ENCODE data around the gene TMEM117. TPM values are rescaled to one million over a fixed set of nuclear protein-coding genes. Genes with fewer than 3 reads are reported as not detected.
"Not testable (repeated sequence)": the region's sequence is repeated elsewhere in the genome, so short reads cannot be mapped to it uniquely, and the experiment has no call there.

TMEM117 gene
- total RNA-seq, 2 experiments from 2014 or later: 1.7 TPM

GRCh38 chr12:44224399-44225148, 388.7 kb downstream of the TMEM117 start:
- H3K27ac Mint-ChIP-seq: no peak overlapping the region
- H3K4me1 Mint-ChIP-seq (ENCODE audit: low read depth): no peaks in the 10 kb centered on the region
- ChIA-PET CTCF (no interaction called here), POLR2A (no interaction called here)
- H3K4me3 Mint-ChIP-seq: no peak overlapping the region
- DNase-seq: no peak
- intact Hi-C loops (cut with micrococcal nuclease): no loop called here
- H3K27me3 Mint-ChIP-seq: no peaks in the 10 kb centered on the region
- no peaks in the 10 kb centered on the region for H3K9me3 Mint-ChIP-seq
- no peaks in the 10 kb centered on the region for H3K36me3 Mint-ChIP-seq

- DNase-seq: no peak
- Mint-ChIP-seq H3K4me1 (ENCODE audit: low read depth) (no peaks in the 10 kb centered on the region), H3K27me3 (no peaks in the 10 kb centered on the region), H3K4me3 (no peak overlapping the region), H3K36me3 (no peaks in the 10 kb centered on the region), H3K9me3 (no peaks in the 10 kb centered on the region), H3K27ac (no peak overlapping the region)
- ChIA-PET CTCF (no interaction called here), POLR2A (no interaction called here)
- intact Hi-C loops (cut with micrococcal nuclease): no loop called here
Measured at GRCh38 chr12:44225149-44225510, 389.2 kb downstream of the TMEM117 start.

- H3K36me3 Mint-ChIP-seq: no peaks in the 10 kb centered on the region
- H3K4me3 Mint-ChIP-seq: no peak overlapping the region
- no peak for DNase-seq
- no peak overlapping the region for H3K27ac Mint-ChIP-seq
- H3K9me3 Mint-ChIP-seq: no peaks in the 10 kb centered on the region
- POLR2A ChIA-PET: no interaction called here
- no peaks in the 10 kb centered on the region for H3K4me1 Mint-ChIP-seq (ENCODE audit: low read depth)
- CTCF ChIA-PET: no interaction called here
- intact Hi-C loops (cut with micrococcal nuclease): no loop called here
- H3K27me3 Mint-ChIP-seq: no peaks in the 10 kb centered on the region
Measured at GRCh38 chr12:44227616-44228015, 391.7 kb downstream of the TMEM117 start.

GRCh38 chr12:44229846-44230245, 394.0 kb downstream of the TMEM117 start:
- ChIA-PET POLR2A (no interaction called here), CTCF (no interaction called here)
- intact Hi-C loops (cut with micrococcal nuclease): no loop called here
- Mint-ChIP-seq H3K36me3 (no peaks in the 10 kb centered on the region), H3K27ac (no peak overlapping the region), H3K4me3 (no peak overlapping the region), H3K27me3 (no peaks in the 10 kb centered on the region), H3K9me3 (no peaks in the 10 kb centered on the region), H3K4me1 (ENCODE audit: low read depth) (no peaks in the 10 kb centered on the region)
- no peak for DNase-seq

- no peaks in the 10 kb centered on the region for H3K27me3 Mint-ChIP-seq
- no peaks in the 10 kb centered on the region for H3K36me3 Mint-ChIP-seq
- H3K4me1 Mint-ChIP-seq (ENCODE audit: low read depth): no peaks in the 10 kb centered on the region
- ChIA-PET CTCF (no interaction called here), POLR2A (no interaction called here)
- intact Hi-C loops (cut with micrococcal nuclease): no loop called here
- no peak for DNase-seq
- H3K9me3 Mint-ChIP-seq: no peaks in the 10 kb centered on the region
- no peak overlapping the region for H3K4me3 Mint-ChIP-seq
- H3K27ac Mint-ChIP-seq: no peak overlapping the region
Measured at GRCh38 chr12:44235674-44236073, 399.8 kb downstream of the TMEM117 start.

GRCh38 chr12:44240186-44240585, 404.3 kb downstream of the TMEM117 start:
- no peak for DNase-seq
- Mint-ChIP-seq H3K9me3 (peaks cover 11% of the 10 kb centered on the region), H3K4me1 (ENCODE audit: low read depth) (no peaks in the 10 kb centered on the region), H3K36me3 (peaks cover 2% of the 10 kb centered on the region), H3K4me3 (no peak overlapping the region), H3K27ac (no peak overlapping the region), H3K27me3 (no peaks in the 10 kb centered on the region)
- ChIA-PET CTCF (no interaction called here), POLR2A (no interaction called here)
- intact Hi-C loops (cut with micrococcal nuclease): no loop called here

GRCh38 chr12:44245932-44246331, 410.1 kb downstream of the TMEM117 start:
- no peak overlapping the region for H3K27ac Mint-ChIP-seq
- intact Hi-C loops (cut with micrococcal nuclease): no loop called here
- H3K4me3 Mint-ChIP-seq: no peak overlapping the region
- no peaks in the 10 kb centered on the region for H3K27me3 Mint-ChIP-seq
- peaks cover 4% of the 10 kb centered on the region for H3K36me3 Mint-ChIP-seq
- H3K9me3 Mint-ChIP-seq: peaks cover 14% of the 10 kb centered on the region
- ChIA-PET CTCF (no interaction called here), POLR2A (no interaction called here)
- no peaks in the 10 kb centered on the region for H3K4me1 Mint-ChIP-seq (ENCODE audit: low read depth)
- no peak for DNase-seq

GRCh38 chr12:44246482-44247105, 410.7 kb downstream of the TMEM117 start:
- Mint-ChIP-seq H3K36me3 (peaks cover 4% of the 10 kb centered on the region), H3K4me3 (no peak overlapping the region), H3K27ac (no peak overlapping the region), H3K4me1 (ENCODE audit: low read depth) (no peaks in the 10 kb centered on the region), H3K27me3 (no peaks in the 10 kb centered on the region), H3K9me3 (peaks cover 14% of the 10 kb centered on the region)
- CTCF ChIA-PET: no interaction called here
- intact Hi-C loops (cut with micrococcal nuclease): no loop called here
- no peak for DNase-seq
- POLR2A ChIA-PET: no interaction called here

GRCh38 chr12:44247588-44247987, 411.7 kb downstream of the TMEM117 start:
- intact Hi-C loops (cut with micrococcal nuclease): no loop called here
- Mint-ChIP-seq H3K4me3 (no peak overlapping the region), H3K27me3 (no peaks in the 10 kb centered on the region), H3K9me3 (peaks cover 11% of the 10 kb centered on the region), H3K27ac (no peak overlapping the region), H3K4me1 (ENCODE audit: low read depth) (no peaks in the 10 kb centered on the region), H3K36me3 (peaks cover 2% of the 10 kb centered on the region)
- ChIA-PET CTCF (no interaction called here), POLR2A (no interaction called here)
- no peak for DNase-seq

- peaks cover 2% of the 10 kb centered on the region for H3K36me3 Mint-ChIP-seq
- intact Hi-C loops (cut with micrococcal nuclease): no loop called here
- POLR2A ChIA-PET: no interaction called here
- no peaks in the 10 kb centered on the region for H3K4me1 Mint-ChIP-seq (ENCODE audit: low read depth)
- CTCF ChIA-PET: no interaction called here
- no peak for DNase-seq
- no peaks in the 10 kb centered on the region for H3K27me3 Mint-ChIP-seq
- no peak overlapping the region for H3K27ac Mint-ChIP-seq
- peaks cover 7% of the 10 kb centered on the region for H3K9me3 Mint-ChIP-seq
- H3K4me3 Mint-ChIP-seq: no peak overlapping the region
Measured at GRCh38 chr12:44248436-44248835, 412.6 kb downstream of the TMEM117 start.

- H3K27me3 Mint-ChIP-seq; H3K4me1 Mint-ChIP-seq (ENCODE audit: low read depth); H3K27ac Mint-ChIP-seq; H3K4me3 Mint-ChIP-seq; H3K9me3 Mint-ChIP-seq; intact Hi-C loops (cut with micrococcal nuclease); POLR2A ChIA-PET; CTCF ChIA-PET; DNase-seq; H3K36me3 Mint-ChIP-seq: not testable (repeated sequence)
Measured at GRCh38 chr12:44250440-44250839, 414.6 kb downstream of the TMEM117 start.

GRCh38 chr12:44253338-44253856, 417.5 kb downstream of the TMEM117 start:
- DNase-seq: no peak
- Mint-ChIP-seq H3K27ac (no peak overlapping the region), H3K9me3 (peaks cover 3% of the 10 kb centered on the region), H3K36me3 (peaks cover 2% of the 10 kb centered on the region), H3K4me3 (no peak overlapping the region), H3K4me1 (ENCODE audit: low read depth) (no peaks in the 10 kb centered on the region), H3K27me3 (no peaks in the 10 kb centered on the region)
- POLR2A ChIA-PET: no interaction called here
- intact Hi-C loops (cut with micrococcal nuclease): no loop called here
- CTCF ChIA-PET: interaction anchor here (0.9 kb wide), 1 partner anchor 238 kb away, joined by 4 read pairs; no protein-coding TSS in a partner anchor

- no peak for DNase-seq
- intact Hi-C loops (cut with micrococcal nuclease): no loop called here
- ChIA-PET POLR2A (no interaction called here), CTCF (no interaction called here)
- Mint-ChIP-seq H3K36me3 (no peaks in the 10 kb centered on the region), H3K9me3 (no peaks in the 10 kb centered on the region), H3K27me3 (no peaks in the 10 kb centered on the region), H3K4me1 (ENCODE audit: low read depth) (no peaks in the 10 kb centered on the region), H3K27ac (no peak overlapping the region), H3K4me3 (no peak overlapping the region)
Measured at GRCh38 chr12:44258246-44258645, 422.4 kb downstream of the TMEM117 start.

All from activated CD4-positive, alpha-beta memory T cell treated with anti-CD3 and anti-CD28 coated beads for 36 hours (primary cell).